Progenitor cell of endocrine pancreas (in vitro differentiated cells): ENCODE results near the gene CAMK1D. TPM values are rescaled to one million over a fixed set of nuclear protein-coding genes. Genes with fewer than 3 reads are reported as not detected.

Source experiments
- DNase-seq: peaks from one replicate; pipeline ENCODE4 v3.0.0; 2021; ENCODE audit warnings: low spot score; ENCODE audit not compliant: unreplicated experiment
- H3K27ac Mint-ChIP-seq: 2 replicates; pipeline ENCODE4 v1.8.0; 2021; ENCODE audit warnings: mild to moderate bottlenecking, moderate library complexity, mixed read lengths
- H3K27me3 Mint-ChIP-seq: 2 replicates; pipeline ENCODE4 v1.8.0; 2021; ENCODE audit warnings: mixed read lengths
- H3K36me3 Mint-ChIP-seq: 2 replicates; pipeline ENCODE4 v1.8.0; 2022; ENCODE audit warnings: mixed read lengths; ENCODE audit not compliant: insufficient read depth
- H3K4me1 Mint-ChIP-seq: 2 replicates; pipeline ENCODE4 v1.8.0; 2021; ENCODE audit warnings: low read depth, mixed read lengths
- H3K4me3 Mint-ChIP-seq: 2 replicates; pipeline ENCODE4 v1.8.0; 2021; ENCODE audit warnings: low read depth, mild to moderate bottlenecking, moderate library complexity, mixed read lengths
- H3K9me3 Mint-ChIP-seq: 2 replicates; pipeline ENCODE4 v1.8.0; 2021; ENCODE audit warnings: low read depth, mixed read lengths
- total RNA-seq: library from RNA; stranded (reverse); gene quantifications from 2 replicates; pipeline ENCODE4 v1.2.1, GENCODE V29; 2021
- TF ChIP-seq, protein P1 (sequence below): fragments of 200-600 bp; sonication (generic); IDR thresholded peaks from one replicate; pipeline ENCODE4 v1.5.0; 2021; ENCODE audit warnings: antibody characterized with exemption, mild to moderate bottlenecking; ENCODE audit not compliant: unreplicated experiment

The CAMK1D gene
- total RNA-seq, 1 donor from 2014 or later: 10.8 TPM

GRCh38 chr10:12397147-12397896 lies 48.0 kb downstream of the CAMK1D start:
- Mint-ChIP-seq H3K4me1 (no peaks in the 10 kb centered on the region), H3K4me3 (no peak overlapping the region), H3K27ac (no peak overlapping the region), H3K9me3 (no peaks in the 10 kb centered on the region), H3K36me3 (peaks cover 2% of the 10 kb centered on the region), H3K27me3 (peaks cover 29% of the 10 kb centered on the region)
- TF ChIP-seq, protein P1, sequence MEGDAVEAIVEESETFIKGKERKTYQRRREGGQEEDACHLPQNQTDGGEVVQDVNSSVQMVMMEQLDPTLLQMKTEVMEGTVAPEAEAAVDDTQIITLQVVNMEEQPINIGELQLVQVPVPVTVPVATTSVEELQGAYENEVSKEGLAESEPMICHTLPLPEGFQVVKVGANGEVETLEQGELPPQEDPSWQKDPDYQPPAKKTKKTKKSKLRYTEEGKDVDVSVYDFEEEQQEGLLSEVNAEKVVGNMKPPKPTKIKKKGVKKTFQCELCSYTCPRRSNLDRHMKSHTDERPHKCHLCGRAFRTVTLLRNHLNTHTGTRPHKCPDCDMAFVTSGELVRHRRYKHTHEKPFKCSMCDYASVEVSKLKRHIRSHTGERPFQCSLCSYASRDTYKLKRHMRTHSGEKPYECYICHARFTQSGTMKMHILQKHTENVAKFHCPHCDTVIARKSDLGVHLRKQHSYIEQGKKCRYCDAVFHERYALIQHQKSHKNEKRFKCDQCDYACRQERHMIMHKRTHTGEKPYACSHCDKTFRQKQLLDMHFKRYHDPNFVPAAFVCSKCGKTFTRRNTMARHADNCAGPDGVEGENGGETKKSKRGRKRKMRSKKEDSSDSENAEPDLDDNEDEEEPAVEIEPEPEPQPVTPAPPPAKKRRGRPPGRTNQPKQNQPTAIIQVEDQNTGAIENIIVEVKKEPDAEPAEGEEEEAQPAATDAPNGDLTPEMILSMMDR: no peak
- no peak for DNase-seq

GRCh38 chr10:12397941-12398340 lies 48.6 kb downstream of the CAMK1D start:
- DNase-seq: no peak
- TF ChIP-seq, protein P1: no peak
- Mint-ChIP-seq H3K9me3 (no peaks in the 10 kb centered on the region), H3K27me3 (peaks cover 33% of the 10 kb centered on the region), H3K4me3 (no peak overlapping the region), H3K27ac (no peak overlapping the region), H3K4me1 (no peaks in the 10 kb centered on the region), H3K36me3 (peaks cover 2% of the 10 kb centered on the region)

DNA sequence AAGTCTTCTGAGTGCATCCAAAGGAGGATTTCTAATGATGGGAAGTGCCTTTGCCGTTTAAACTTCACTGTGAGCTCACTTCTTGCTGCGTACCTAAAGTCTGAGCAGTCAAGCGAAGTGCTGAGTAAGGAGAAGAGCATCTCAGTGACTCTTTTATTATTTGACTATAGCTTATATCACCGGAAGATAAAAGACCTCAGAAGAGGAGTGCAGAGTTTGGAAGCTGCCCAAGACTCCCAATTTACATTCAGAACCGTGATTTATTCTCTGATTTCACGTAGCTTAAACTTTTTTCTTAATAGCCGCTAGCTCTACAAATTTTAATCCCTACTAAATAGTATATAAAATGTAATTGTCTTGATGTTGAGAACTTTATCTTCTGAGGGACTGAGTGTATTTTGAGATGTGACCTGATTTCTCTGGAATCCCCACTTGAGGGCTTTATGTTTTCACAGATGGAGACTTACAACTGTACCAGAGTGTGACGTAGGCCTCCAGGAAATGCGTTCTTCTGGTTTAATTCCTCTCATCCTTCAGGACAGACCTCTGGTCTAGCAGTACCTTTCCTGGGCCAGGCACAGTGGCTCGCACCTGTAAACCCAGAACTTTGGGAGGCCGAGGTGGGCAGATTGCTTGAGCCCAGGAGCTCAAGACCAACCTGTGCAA lies 51.1 kb downstream of the CAMK1D start:
- H3K27ac Mint-ChIP-seq: no peak overlapping the region
- peaks cover 2% of the 10 kb centered on the region for H3K36me3 Mint-ChIP-seq
- peaks cover 6% of the 10 kb centered on the region for H3K4me1 Mint-ChIP-seq
- H3K4me3 Mint-ChIP-seq: no peak overlapping the region
- TF ChIP-seq, protein P1: no peak
- DNase-seq: no peak
- no peaks in the 10 kb centered on the region for H3K9me3 Mint-ChIP-seq
- peaks cover 38% of the 10 kb centered on the region for H3K27me3 Mint-ChIP-seq

GRCh38 chr10:12401466-12401865 lies 52.1 kb downstream of the CAMK1D start:
- H3K36me3 Mint-ChIP-seq: no peaks in the 10 kb centered on the region
- peaks cover 37% of the 10 kb centered on the region for H3K27me3 Mint-ChIP-seq

GRCh38 chr10:12403119-12403518 lies 53.8 kb downstream of the CAMK1D start:
- Mint-ChIP-seq H3K36me3 (no peaks in the 10 kb centered on the region), H3K4me3 (no peak overlapping the region), H3K4me1 (peaks cover 19% of the 10 kb centered on the region), H3K27me3 (peaks cover 38% of the 10 kb centered on the region), H3K9me3 (no peaks in the 10 kb centered on the region), H3K27ac (no peak overlapping the region)
- TF ChIP-seq, protein P1: no peak
- no peak for DNase-seq

More at GRCh38 chr10:12401466-12401865, 52.1 kb downstream of the CAMK1D start:
- peaks cover 13% of the 10 kb centered on the region for H3K4me1 Mint-ChIP-seq
- no peak overlapping the region for H3K4me3 Mint-ChIP-seq
- peak overlapping the region; percentile 18 for H3K27ac Mint-ChIP-seq
- no peak for DNase-seq
- no peaks in the 10 kb centered on the region for H3K9me3 Mint-ChIP-seq
- TF ChIP-seq, protein P1: no peak
